Endothelial cell of umbilical vein (primary cell): ENCODE measurements around the gene TSGA10IP.

Experiments used
- CTCF ChIP-seq, 2 donors: IDR thresholded peaks; 1 replicate in 1 of 2; 2 replicates in 1 of 2; pipeline ENCODE4 v1.5.1; 2011; ENCODE audit warnings: low read length in 2 of 2, mild to moderate bottlenecking in 2 of 2, moderate library complexity in 2 of 2, control low read depth in 1 of 2, inconsistent platforms in 1 of 2, low read depth in 1 of 2; ENCODE audit not compliant: insufficient read depth in 1 of 2; ENCODE audit errors: extremely low read depth in 1 of 2
- EZH2 ChIP-seq: IDR thresholded peaks from 2 replicates; pipeline ENCODE4 v1.6.1; 2012; ENCODE audit warnings: borderline replicate concordance, low read depth, mild to moderate bottlenecking, moderate library complexity, low read length, inconsistent platforms; ENCODE audit not compliant: severe bottlenecking
- MAX ChIP-seq: IDR thresholded peaks from 2 replicates; pipeline ENCODE4 v1.6.1; 2011; ENCODE audit not compliant: insufficient read depth, insufficient read length
- MYC ChIP-seq: IDR thresholded peaks from one replicate; pipeline ENCODE4 v1.6.1; 2011; ENCODE audit warnings: mild to moderate bottlenecking, low read depth, low read length
- POLR2A ChIP-seq: IDR thresholded peaks from 2 replicates; pipeline ENCODE4 v1.6.1; 2012; ENCODE audit warnings: low read depth, mild to moderate bottlenecking, control low read depth, low read length
- POLR2AphosphoS5 ChIP-seq: IDR thresholded peaks from 2 replicates; pipeline ENCODE4 v1.6.1; 2012; ENCODE audit warnings: low read depth, mild to moderate bottlenecking, control low read depth, low read length, moderate library complexity; ENCODE audit not compliant: insufficient read depth

GRCh38 chr11:65978391-65979238 is 33.3 kb downstream of the TSGA10IP start:
- TF ChIP-seq POLR2A (no peak), MAX (no peak), CTCF (IDR thresholded peaks at IDR 0.05; ENCODE audit: extremely low read depth in 1 of 2, insufficient read depth in 1 of 2, low read depth in 1 of 2, low read length in 2 of 2) (no peak), EZH2 (no peak), MYC (no peak), POLR2AphosphoS5 (no peak)
